Cardiac fibroblast (primary cell): ENCODE data around the gene SERPINA7.

ENCODE experiments used
- DNase-seq, 2 donors: peaks; one replicate each; pipeline versions ENCODE4 v3.0.0 to v3.0.0-alpha.2; 2010; ENCODE audit warnings: low read depth in 2 of 2
- H3K4me3 ChIP-seq, 2 donors: replicated peaks in 1 of 2; 1 replicate in 1 of 2; 2 replicates in 1 of 2; pipeline ENCODE4 v1.5.1; 2011; ENCODE audit warnings: low read depth in 2 of 2, low read length in 2 of 2, mild to moderate bottlenecking in 2 of 2, moderate library complexity in 1 of 2
- TF ChIP-seq, protein P1 (sequence below): IDR thresholded peaks from one replicate; pipeline ENCODE4 v1.5.1; 2011; ENCODE audit warnings: low read depth, mild to moderate bottlenecking, low read length, inconsistent platforms

SERPINA7 gene

GRCh38 chrX:106038625-106039024 is at the start of gene SERPINA7:
Gene SERPINA7 (minus strand): TSS chrX:106038727. CDS start chrX:106037058, 1,669 bp downstream.
- TF ChIP-seq, protein P1, sequence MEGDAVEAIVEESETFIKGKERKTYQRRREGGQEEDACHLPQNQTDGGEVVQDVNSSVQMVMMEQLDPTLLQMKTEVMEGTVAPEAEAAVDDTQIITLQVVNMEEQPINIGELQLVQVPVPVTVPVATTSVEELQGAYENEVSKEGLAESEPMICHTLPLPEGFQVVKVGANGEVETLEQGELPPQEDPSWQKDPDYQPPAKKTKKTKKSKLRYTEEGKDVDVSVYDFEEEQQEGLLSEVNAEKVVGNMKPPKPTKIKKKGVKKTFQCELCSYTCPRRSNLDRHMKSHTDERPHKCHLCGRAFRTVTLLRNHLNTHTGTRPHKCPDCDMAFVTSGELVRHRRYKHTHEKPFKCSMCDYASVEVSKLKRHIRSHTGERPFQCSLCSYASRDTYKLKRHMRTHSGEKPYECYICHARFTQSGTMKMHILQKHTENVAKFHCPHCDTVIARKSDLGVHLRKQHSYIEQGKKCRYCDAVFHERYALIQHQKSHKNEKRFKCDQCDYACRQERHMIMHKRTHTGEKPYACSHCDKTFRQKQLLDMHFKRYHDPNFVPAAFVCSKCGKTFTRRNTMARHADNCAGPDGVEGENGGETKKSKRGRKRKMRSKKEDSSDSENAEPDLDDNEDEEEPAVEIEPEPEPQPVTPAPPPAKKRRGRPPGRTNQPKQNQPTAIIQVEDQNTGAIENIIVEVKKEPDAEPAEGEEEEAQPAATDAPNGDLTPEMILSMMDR = no peak
- H3K4me3 ChIP-seq = no peak within 1 kb of the TSS
- DNase-seq = no peak

DNA sequence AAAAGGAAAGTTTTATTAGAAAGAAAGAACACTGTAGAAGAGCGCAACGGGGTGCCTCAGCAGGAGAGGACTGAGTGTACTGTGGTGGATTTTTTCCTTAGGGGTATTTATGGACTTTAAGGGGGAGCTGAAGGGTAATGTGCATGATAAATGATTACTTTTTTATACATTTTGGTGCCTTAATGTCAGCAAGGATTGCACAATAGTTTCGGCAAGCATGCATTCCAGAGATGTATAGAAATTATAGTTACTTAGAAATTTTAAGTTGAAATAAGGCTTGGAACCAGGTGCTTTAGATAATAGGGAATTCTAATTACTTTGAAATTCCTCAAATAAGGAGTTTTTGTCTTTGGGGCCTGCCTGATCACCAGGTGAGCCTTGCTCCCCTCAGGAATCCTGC is 30.5 kb upstream of the SERPINA7 start:
- no peak overlapping the region for H3K4me3 ChIP-seq
- TF ChIP-seq, protein P1 = no peak
- DNase-seq = no peak

- TF ChIP-seq, protein P1 = no peak
- no peak for DNase-seq
- no peak overlapping the region for H3K4me3 ChIP-seq
Observed at GRCh38 chrX:106050054-106050453, 11.5 kb upstream of the SERPINA7 start.

GRCh38 chrX:106042296-106042695 is 3.8 kb upstream of the SERPINA7 start:
- TF ChIP-seq, protein P1 = no peak
- no peak overlapping the region for H3K4me3 ChIP-seq
- DNase-seq = no peak

DNA sequence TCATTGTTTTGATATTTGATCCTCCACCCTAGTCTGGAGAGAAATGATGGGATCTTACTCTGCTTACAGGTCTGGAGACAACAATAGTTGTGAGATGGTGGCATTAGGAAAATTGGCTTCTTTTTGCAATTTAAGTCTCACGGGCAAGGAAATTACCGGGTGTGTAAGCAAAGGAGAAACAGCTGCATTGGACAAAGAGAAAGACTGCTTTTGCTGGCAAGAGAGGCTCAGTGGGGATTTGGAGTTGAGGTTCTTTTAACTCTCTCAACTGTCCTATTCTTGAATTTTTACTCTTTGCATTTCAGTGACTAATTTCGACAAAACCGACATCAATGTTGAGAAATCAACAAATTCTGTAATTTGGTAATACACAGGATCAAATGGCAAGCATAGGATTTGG is 2.3 kb upstream of the SERPINA7 start:
- H3K4me3 ChIP-seq = no peak overlapping the region
- DNase-seq = no peak
- TF ChIP-seq, protein P1 = no peak

- DNase-seq = peak; percentile 2 to 8
- TF ChIP-seq, protein P1 = no peak
- no peak overlapping the region for H3K4me3 ChIP-seq
Observed at GRCh38 chrX:106039920-106040319, 1.4 kb upstream of the SERPINA7 start.

DNA sequence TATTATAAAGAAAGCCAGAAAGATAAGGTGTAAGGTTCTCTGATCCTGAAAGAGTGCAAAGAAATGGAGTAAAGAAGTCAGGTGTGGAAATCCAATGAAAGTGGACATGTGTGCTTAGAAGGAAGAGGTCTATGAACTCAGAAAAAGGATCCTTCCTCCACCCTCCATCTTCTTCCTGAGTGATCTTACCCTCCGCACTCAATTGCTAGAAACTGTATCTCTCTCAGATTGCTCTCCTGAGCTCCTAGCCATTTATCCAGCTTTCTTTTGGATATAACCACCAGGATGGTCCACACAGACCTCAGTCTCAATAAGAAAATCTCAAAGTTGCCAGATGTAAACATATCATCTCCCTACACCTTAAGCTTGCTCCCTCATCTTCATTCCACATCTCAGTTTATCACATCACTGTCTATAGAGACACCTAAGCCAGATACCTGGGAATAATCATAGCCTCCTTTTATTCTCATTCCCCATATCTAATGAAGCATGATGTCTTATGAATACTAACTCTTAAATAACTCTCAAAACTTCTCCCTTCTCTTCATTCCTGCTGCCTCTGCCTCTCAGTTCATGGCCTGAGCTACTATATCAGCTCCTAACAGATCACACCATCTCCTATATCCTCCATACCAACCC is 573 bp downstream of the SERPINA7 start:
- DNase-seq = no peak
- H3K4me3 ChIP-seq = no peak overlapping the region
- TF ChIP-seq, protein P1 = no peak
